Upper lobe of left lung (tissue), 6 donors: Measurements from ENCODE around the gene DCN. TPM values are rescaled to one million over a fixed set of nuclear protein-coding genes. Genes with fewer than 3 reads are reported as not detected.

Experiments used
- ATAC-seq, 2 donors: fragments of 200-7000 bp; cut with Tn5 transposase; one replicate each; pipeline ENCODE4 v1.9.1; 2022; ENCODE audit warnings: mild to moderate bottlenecking in 2 of 2, moderate library complexity in 2 of 2; ENCODE audit not compliant: low FRiP score in 2 of 2
- DNase-seq, 2 donors: peaks; one replicate each; pipeline ENCODE4 v3.0.0-alpha.2; 2019 to 2020
- H3K27ac ChIP-seq, 4 donors: fragments of 200-600 bp; sonication (generic); one replicate each; pipeline ENCODE4 v1.5.1; 2016 to 2019
- H3K27me3 ChIP-seq, 4 donors: fragments of 200-600 bp; sonication (generic); one replicate each; pipeline ENCODE4 v1.5.1; 2017 to 2019
- H3K36me3 ChIP-seq, 4 donors: fragments of 200-600 bp; sonication (generic); one replicate each; pipeline ENCODE4 v1.5.1; 2016 to 2019
- H3K4me1 ChIP-seq, 4 donors: fragments of 200-600 bp; sonication (generic); one replicate each; pipeline ENCODE4 v1.5.1; 2018 to 2019
- H3K4me3 ChIP-seq, 4 donors: fragments of 200-600 bp; sonication (generic); one replicate each; pipeline ENCODE4 v1.5.1; 2017 to 2019; ENCODE audit warnings: mild to moderate bottlenecking in 2 of 4, moderate library complexity in 1 of 4
- H3K9me3 ChIP-seq, 4 donors: fragments of 200-600 bp; sonication (generic); one replicate each; pipeline ENCODE4 v1.5.1; 2018 to 2019
- EP300 ChIP-seq, 4 donors: sonication (generic); formaldehyde crosslinking; IDR thresholded peaks; one replicate each; pipeline ENCODE4 v1.5.1; 2017; ENCODE audit warnings: antibody characterized with exemption in 4 of 4, control low read depth in 2 of 4
- POLR2A ChIP-seq, 4 donors: fragments of 450-650 bp; IDR thresholded peaks; one replicate each; pipeline ENCODE4 v1.5.1; 2016 to 2017; ENCODE audit warnings: antibody characterized with exemption in 4 of 4, mild to moderate bottlenecking in 2 of 4
- POLR2AphosphoS5 ChIP-seq, 2 donors: sonication (generic); formaldehyde crosslinking; IDR thresholded peaks; one replicate each; pipeline ENCODE4 v1.5.1; 2017; ENCODE audit warnings: antibody characterized with exemption in 2 of 2
- WGBS, 2 donors: methylation state at CpG; one replicate each; pipeline ENCODE4 v1.1.5; 2017 to 2018; 5-methylcytosine and 5-hydroxymethylcytosine counted together
- total RNA-seq, 6 donors: library from RNA; depleted of rRNA in 4 of 6; stranded (reverse); fragments of >200 nt in 4 of 6; gene quantifications; one replicate each; pipeline versions ENCODE4 v1.1.0 to v1.2.1, GENCODE V29; 2016 to 2021
- TF ChIP-seq, protein P1 (sequence below), 6 experiments: fragments of 450-650 bp in 4 of 6; fragments of 200-600 bp in 2 of 6; sonication (generic) in 2 of 6; IDR thresholded peaks; one replicate each; pipeline ENCODE4 v1.5.1; 2016 to 2019; ENCODE audit warnings: antibody characterized with exemption in 6 of 6
- donor health status: DM: no; HTN: no; CAD: no; lungs with moderate emphysema.
- donor health status: DM: no; HTN: yes; CAD: no; lungs with severe emphysema.

DCN gene
- total RNA-seq, 6 donors from 2014 or later = 163 to 1,140 (median 478) TPM

DNA sequence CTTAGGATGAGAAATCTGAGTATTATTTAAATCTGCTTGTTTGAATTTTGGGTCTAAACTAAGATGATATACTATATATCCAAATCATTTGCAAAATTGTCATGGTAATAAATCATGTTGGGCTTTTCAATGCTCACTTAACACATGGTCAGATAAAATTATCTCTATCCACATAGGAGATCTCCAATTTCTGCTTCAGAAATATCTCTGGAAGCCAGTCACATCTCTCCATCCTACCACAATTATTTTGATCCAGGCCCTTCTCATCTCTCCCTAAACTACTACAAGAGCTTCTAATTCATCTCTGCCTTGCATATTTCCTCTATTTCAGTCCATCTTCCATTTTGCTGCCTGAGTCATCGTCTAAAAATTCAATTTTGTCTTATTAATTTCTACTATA, 3.8 kb downstream of the DCN start:
- peak overlapping the region; percentile 24 to 76 (median 70) for H3K27ac ChIP-seq
- no peaks in the 10 kb centered on the region for H3K27me3 ChIP-seq
- TF ChIP-seq POLR2A (IDR thresholded peaks at IDR 0.05) = no peak
- no peak for TF ChIP-seq EP300 (IDR thresholded peaks at IDR 0.05)
- TF ChIP-seq, protein P1, sequence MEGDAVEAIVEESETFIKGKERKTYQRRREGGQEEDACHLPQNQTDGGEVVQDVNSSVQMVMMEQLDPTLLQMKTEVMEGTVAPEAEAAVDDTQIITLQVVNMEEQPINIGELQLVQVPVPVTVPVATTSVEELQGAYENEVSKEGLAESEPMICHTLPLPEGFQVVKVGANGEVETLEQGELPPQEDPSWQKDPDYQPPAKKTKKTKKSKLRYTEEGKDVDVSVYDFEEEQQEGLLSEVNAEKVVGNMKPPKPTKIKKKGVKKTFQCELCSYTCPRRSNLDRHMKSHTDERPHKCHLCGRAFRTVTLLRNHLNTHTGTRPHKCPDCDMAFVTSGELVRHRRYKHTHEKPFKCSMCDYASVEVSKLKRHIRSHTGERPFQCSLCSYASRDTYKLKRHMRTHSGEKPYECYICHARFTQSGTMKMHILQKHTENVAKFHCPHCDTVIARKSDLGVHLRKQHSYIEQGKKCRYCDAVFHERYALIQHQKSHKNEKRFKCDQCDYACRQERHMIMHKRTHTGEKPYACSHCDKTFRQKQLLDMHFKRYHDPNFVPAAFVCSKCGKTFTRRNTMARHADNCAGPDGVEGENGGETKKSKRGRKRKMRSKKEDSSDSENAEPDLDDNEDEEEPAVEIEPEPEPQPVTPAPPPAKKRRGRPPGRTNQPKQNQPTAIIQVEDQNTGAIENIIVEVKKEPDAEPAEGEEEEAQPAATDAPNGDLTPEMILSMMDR (IDR thresholded peaks at IDR 0.05) = no peak
- no peak for TF ChIP-seq POLR2AphosphoS5 (IDR thresholded peaks at IDR 0.05)
- H3K36me3 ChIP-seq = no peaks in the 10 kb centered on the region
- DNase-seq = no peak
- WGBS, 2 donors = 66 to 69% methylated on average over 1 of the region's 1 CpG
- no peaks in the 10 kb centered on the region for H3K4me1 ChIP-seq
- no peaks in the 10 kb centered on the region for H3K9me3 ChIP-seq
- no peak for ATAC-seq
- H3K4me3 ChIP-seq = peak overlapping the region in 3 of 4 donors; percentile 17 to 42 (median 40)

GRCh38 chr12:91178139-91178561, 4.5 kb downstream of the DCN start:
- Histone ChIP-seq H3K4me1 (no peaks in the 10 kb centered on the region), H3K9me3 (no peaks in the 10 kb centered on the region), H3K27ac (peak overlapping the region; percentile 24 to 76 (median 70)), H3K36me3 (no peaks in the 10 kb centered on the region), H3K4me3 (peak overlapping the region in 3 of 4 donors; percentile 17 to 42 (median 40)), H3K27me3 (no peaks in the 10 kb centered on the region)
- ATAC-seq = peak in 1 of 2 donors; percentile 72
- 52 to 53% methylated on average over 7 of the region's 7 CpGs for WGBS, 2 donors
- TF ChIP-seq, protein P1 (IDR thresholded peaks at IDR 0.05) = peak in 4 of 6 experiments; percentile 33 to 51 (median 43)
- no peak for TF ChIP-seq POLR2AphosphoS5 (IDR thresholded peaks at IDR 0.05)
- no peak for DNase-seq

DNA sequence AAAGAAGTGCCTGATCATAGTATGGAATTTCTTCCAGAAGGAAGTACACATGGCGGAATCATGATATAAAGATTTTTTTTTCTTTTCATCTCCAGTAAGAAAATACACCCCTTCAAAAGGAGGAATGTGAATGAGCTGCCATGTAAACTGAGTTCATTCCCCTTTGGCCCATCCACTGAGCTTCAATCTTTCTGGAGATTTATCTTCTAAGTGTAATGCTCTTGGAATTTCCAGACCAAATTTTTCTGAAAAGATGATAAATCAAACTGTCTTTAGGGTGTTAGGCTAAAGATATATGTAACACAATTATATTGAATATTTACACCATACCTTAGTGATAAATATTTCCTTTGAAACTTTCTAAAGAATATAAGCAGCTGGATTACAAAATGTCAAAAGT, 5.2 kb downstream of the DCN start:
- 67 to 81% methylated on average over 1 of the region's 1 CpG for WGBS, 2 donors
- Histone ChIP-seq H3K4me3 (peak overlapping the region in 2 of 4 donors; percentile 40 to 42), H3K36me3 (no peaks in the 10 kb centered on the region), H3K4me1 (no peaks in the 10 kb centered on the region), H3K9me3 (no peaks in the 10 kb centered on the region), H3K27ac (peak overlapping the region in 3 of 4 donors; percentile 13 to 51 (median 24)), H3K27me3 (no peaks in the 10 kb centered on the region)
- DNase-seq (no peak), ATAC-seq (no peak)
- TF ChIP-seq POLR2A (IDR thresholded peaks at IDR 0.05) = no peak
- TF ChIP-seq POLR2AphosphoS5 (IDR thresholded peaks at IDR 0.05) = no peak
- TF ChIP-seq, protein P1 (IDR thresholded peaks at IDR 0.05) = no peak
- TF ChIP-seq EP300 (IDR thresholded peaks at IDR 0.05) = no peak

DNA sequence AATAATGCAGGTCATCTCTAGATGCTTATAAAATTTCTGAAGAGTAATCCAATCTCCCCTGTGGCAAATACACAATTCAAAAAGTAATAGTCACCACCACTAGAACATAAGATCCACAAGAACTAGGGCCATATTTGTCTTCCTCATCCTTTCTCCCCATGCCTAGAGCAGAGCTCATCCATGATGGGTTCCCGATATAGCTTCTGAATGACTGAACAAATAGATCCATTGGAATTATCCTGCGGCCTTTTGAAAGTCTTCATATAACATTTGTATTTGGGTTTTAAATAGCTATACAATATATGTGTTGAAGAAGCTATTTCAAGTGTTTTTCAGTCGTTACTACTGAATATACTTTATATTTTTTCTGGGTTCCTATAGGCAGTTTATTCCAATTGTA, 5.7 kb downstream of the DCN start:
- Histone ChIP-seq H3K4me3 (peak overlapping the region in 2 of 4 donors; percentile 40 to 42), H3K4me1 (no peaks in the 10 kb centered on the region), H3K9me3 (no peaks in the 10 kb centered on the region), H3K27ac (peak overlapping the region in 2 of 4 donors; percentile 13 to 51), H3K27me3 (no peaks in the 10 kb centered on the region), H3K36me3 (no peaks in the 10 kb centered on the region)
- ATAC-seq = no peak
- WGBS, 2 donors = 85% methylated on average over 3 of the region's 3 CpGs
- TF ChIP-seq POLR2A (IDR thresholded peaks at IDR 0.05) (no peak), EP300 (IDR thresholded peaks at IDR 0.05) (no peak), POLR2AphosphoS5 (IDR thresholded peaks at IDR 0.05) (no peak)
- TF ChIP-seq, protein P1 (IDR thresholded peaks at IDR 0.05) = no peak
- DNase-seq = no peak

GRCh38 chr12:91176358-91176757, 6.3 kb downstream of the DCN start:
- Histone ChIP-seq H3K27me3 (no peaks in the 10 kb centered on the region), H3K9me3 (no peaks in the 10 kb centered on the region), H3K4me3 (peak overlapping the region in 3 of 4 donors; percentile 9 to 42 (median 40)), H3K27ac (peak overlapping the region in 1 of 4 donors; percentile 21), H3K36me3 (no peaks in the 10 kb centered on the region), H3K4me1 (no peaks in the 10 kb centered on the region)
- TF ChIP-seq EP300 (IDR thresholded peaks at IDR 0.05) (no peak), POLR2A (IDR thresholded peaks at IDR 0.05) (no peak), POLR2AphosphoS5 (IDR thresholded peaks at IDR 0.05) (no peak)
- TF ChIP-seq, protein P1 (IDR thresholded peaks at IDR 0.05) = no peak
- WGBS, 2 donors = 75 to 83% methylated on average over 2 of the region's 2 CpGs
- ATAC-seq (no peak), DNase-seq (no peak)
